ENCODE data around the gene CAVIN3. TPM values are rescaled to one million over a fixed set of nuclear protein-coding genes. Genes with fewer than 3 reads are reported as not detected.

The CAVIN3 gene, protein sequence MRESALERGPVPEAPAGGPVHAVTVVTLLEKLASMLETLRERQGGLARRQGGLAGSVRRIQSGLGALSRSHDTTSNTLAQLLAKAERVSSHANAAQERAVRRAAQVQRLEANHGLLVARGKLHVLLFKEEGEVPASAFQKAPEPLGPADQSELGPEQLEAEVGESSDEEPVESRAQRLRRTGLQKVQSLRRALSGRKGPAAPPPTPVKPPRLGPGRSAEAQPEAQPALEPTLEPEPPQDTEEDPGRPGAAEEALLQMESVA
- polyA plus RNA-seq (ENCODE audit: insufficient read length in 10 of 10), result 10 to 100 TPM; 15.6 to 42.7 (median 27.7) TPM
- long read RNA-seq, donor 1, transcript CAVIN3-201 (2 exons, 1,174 nt), result major isoform, 17 of 17 reads
- long read RNA-seq, donor 1, partial matches to known transcripts, result 0 of 17 reads
- long read RNA-seq, donor 1, other reads (novel, unspliced or antisense), result 0 of 17 reads
- long read RNA-seq, donor 2, transcript CAVIN3-201 (2 exons, 1,174 nt), result major isoform, 23 of 23 reads
- long read RNA-seq, donor 2, partial matches to known transcripts, result 0 of 23 reads
- long read RNA-seq, donor 2, other reads (novel, unspliced or antisense), result 0 of 23 reads
- long read RNA-seq, donor 3, result 0 reads
- long read RNA-seq, donor 4, transcript CAVIN3-201 (2 exons, 1,174 nt), result major isoform, 21 of 23 reads
- long read RNA-seq, donor 4, partial matches to known transcripts, result 0 of 23 reads
- long read RNA-seq, donor 4, other reads (novel, unspliced or antisense), result 0 of 23 reads
- long read RNA-seq, donor 5, transcript CAVIN3-201 (2 exons, 1,174 nt), result major isoform, 38 of 38 reads
- long read RNA-seq, donor 5, partial matches to known transcripts, result 0 of 38 reads
- long read RNA-seq, donor 5, other reads (novel, unspliced or antisense), result 0 of 38 reads
- long read RNA-seq, donor 6, transcript CAVIN3-201 (2 exons, 1,174 nt), result major isoform, 37 of 43 reads
- long read RNA-seq, donor 6, partial matches to known transcripts, result 0 of 43 reads
- long read RNA-seq, donor 6, other reads (novel, unspliced or antisense), result 5 of 43 reads
- long read RNA-seq, donor 7, transcript CAVIN3-201 (2 exons, 1,174 nt), result major isoform, 36 of 37 reads
- long read RNA-seq, donor 7, partial matches to known transcripts, result 0 of 37 reads
- long read RNA-seq, donor 7, other reads (novel, unspliced or antisense), result 0 of 37 reads
- long read RNA-seq, donor 8, transcript CAVIN3-201 (2 exons, 1,174 nt), result major isoform, 24 of 24 reads
- long read RNA-seq, donor 8, partial matches to known transcripts, result 0 of 24 reads
- long read RNA-seq, donor 8, other reads (novel, unspliced or antisense), result 0 of 24 reads
- long read RNA-seq, donor 9, partial matches to known transcripts, result 0 of 2 reads
- long read RNA-seq, donor 9, other reads (novel, unspliced or antisense), result 0 of 2 reads

DNA sequence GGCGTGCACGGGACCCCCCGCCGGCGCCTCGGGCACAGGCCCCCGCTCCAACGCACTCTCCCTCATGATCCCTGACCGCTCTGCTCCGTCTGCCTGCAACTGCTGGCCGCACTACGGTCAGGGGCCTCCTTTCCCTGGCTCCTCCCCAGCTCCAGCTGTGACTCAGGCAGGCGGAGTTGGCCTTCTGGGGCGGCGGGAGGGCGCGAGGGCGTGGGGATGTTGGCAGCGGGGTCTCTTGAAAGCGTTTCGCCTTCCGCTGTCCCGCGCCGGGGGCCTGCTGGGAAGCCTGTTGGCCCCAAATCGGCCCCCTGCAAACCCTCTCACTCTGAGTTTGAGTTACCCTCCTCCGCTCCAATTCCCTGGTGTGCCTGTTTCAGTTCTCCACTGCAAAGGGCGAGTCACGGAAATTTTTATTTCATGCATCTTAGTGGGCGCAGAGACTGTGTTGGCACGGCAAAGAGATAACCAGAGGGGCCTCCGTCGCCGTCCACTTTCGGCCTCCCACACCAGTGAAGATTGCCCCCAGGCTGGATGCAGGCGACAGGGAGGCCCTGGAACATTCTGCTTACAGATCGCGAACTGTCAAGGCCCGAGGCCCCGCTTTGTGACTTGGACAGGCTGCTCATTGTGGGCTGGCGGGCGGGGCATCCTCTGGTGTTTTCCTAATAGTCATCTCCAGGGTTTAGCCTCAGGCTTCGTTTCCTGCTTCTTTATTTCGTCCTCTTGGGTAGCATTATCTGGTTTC, at the start of gene CAVIN3:
Gene CAVIN3 (minus strand): TSS at position 91 of the 745 bp plus-strand sequence. CDS start 25 bp downstream, at position 66.
- DNase-seq, result peak; percentile 80 to 96 (median 83)

DNA sequence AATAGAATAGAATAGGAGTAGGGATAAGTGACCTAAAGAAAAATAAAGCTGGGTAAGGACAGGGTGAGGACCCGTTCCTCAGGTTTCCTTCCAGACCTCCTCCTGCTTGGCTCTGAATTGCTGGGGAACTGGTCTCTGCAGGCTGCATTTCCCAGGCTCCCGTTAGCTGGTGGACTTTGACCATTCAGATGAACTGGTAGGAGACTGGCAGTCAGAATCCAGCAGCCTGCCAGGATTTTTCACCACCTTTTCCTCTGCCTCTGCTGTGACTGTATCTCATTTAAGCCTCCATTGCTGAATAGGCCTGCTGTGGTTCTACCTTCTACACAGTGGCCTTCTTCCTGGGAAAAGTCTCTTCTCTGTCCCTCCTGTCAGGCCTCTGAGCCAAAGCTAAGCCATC, 45.4 kb upstream of the CAVIN3 start:
- DNase-seq, result no peak

- peak; percentile 69 to 80 (median 69) for DNase-seq
Observed at GRCh38 chr11:6362873-6363678, 42.8 kb upstream of the CAVIN3 start.

GRCh38 chr11:6362185-6362872, 42.0 kb upstream of the CAVIN3 start:
- peak in 2 of 3 donors; percentile 25 to 40 for DNase-seq

GRCh38 chr11:6360183-6360582, 39.9 kb upstream of the CAVIN3 start:
- no peak for DNase-seq

- DNase-seq, result peak; percentile 24 to 36 (median 35)
Observed at GRCh38 chr11:6357222-6357621, 36.9 kb upstream of the CAVIN3 start.

GRCh38 chr11:6356503-6357055, 36.3 kb upstream of the CAVIN3 start:
- no peak for DNase-seq

DNA sequence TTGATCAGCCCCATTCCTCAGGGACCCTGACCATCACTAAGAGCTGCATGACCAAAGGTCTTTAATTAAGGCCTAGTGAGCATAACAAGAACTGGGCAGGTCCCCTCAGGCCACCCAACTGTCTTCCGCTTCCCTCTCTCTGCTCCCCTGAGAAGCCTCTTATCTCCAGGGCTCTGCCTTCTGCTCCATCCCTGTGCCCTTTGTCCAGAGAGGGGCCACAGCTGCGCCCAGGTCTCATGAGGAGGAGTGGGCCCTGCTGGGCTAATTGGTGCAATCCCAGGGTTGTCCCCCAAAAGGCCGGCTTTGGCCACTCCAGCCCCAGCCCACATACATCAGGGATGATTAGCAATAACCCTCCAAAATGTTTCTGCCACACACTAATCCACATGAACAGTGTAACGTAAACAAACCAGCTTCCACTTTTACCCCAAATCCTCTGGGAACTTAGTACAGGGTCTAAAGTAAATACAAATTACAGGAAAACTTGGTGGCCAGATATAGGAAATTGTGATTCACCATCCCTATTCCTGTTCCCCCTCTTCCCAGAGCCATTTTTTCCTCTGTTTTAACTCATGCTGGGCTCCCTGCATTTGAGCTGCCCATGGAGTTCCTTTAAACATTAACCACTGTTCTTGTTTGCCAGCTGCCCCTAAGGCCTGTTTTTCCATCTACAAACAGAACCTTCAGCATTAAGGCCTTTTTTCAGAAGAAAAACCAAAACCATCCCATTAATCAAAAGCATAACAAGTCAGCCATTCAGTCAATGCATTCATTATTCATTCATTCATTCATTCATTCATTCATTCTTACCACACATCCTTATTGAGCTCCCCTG, 34.6 kb upstream of the CAVIN3 start:
- no peak for DNase-seq

DNA sequence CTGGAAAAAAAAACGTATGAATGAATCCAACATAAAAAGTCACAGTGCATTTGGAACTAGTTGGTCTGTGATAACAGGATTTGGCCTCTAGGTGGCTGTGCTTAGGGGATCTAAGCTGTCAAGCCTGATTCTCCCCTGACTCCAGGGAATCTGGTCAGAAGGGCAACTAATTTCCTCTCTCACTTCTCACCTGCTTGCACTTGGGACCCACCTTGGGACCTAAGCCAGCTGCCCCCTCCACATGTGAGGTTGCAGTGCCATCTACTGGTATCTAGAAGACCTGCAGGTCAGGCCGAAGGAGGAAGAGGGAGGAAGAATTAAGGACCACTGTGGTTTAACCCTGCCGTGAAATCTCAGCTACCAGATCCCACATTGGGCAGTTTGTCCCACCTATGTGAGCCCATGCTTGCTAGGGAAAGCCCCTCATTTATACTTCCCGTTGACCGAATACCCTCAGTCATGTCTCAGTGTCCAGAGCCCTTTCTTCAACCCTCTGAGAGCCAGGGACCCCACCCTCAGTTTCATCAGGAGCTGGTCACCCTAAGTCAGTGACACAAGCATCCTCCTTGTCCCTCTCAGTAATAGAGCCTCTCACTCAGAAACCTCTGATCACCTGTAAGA, 33.2 kb upstream of the CAVIN3 start:
- DNase-seq, result peak; percentile 38 to 71 (median 41)

DNA sequence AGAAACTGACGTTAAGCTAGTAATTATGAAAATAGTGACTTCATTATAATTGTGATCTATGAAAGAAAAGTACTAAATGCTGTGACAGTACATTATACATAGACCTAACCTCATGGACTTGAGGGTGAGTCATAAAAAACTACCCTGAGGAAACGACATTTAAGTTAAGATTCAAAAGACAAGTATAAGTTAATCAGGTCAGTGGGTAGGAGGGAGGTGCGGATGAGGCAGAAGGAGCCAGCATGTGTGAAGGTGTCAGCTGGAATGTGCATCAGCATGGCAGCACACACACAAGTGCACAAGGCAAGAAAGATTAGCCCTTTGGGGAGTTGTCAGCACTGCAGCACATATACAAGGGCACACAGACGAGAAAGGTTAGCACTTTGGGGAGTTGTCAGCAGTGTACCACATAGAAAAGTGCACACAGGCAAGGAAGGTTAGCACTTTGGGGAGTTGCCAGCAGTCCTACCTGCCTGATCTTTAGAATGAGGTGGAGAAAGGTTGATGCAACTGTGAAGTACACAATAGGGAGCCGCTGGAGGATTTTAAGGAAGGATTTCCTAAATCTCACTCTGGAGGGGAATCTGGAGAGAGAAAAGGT, 31.6 kb upstream of the CAVIN3 start:
- no peak for DNase-seq

GRCh38 chr11:6350486-6350885, 30.2 kb upstream of the CAVIN3 start:
- no peak for DNase-seq

GRCh38 chr11:6350043-6350442, 29.7 kb upstream of the CAVIN3 start:
- DNase-seq, result no peak

DNA sequence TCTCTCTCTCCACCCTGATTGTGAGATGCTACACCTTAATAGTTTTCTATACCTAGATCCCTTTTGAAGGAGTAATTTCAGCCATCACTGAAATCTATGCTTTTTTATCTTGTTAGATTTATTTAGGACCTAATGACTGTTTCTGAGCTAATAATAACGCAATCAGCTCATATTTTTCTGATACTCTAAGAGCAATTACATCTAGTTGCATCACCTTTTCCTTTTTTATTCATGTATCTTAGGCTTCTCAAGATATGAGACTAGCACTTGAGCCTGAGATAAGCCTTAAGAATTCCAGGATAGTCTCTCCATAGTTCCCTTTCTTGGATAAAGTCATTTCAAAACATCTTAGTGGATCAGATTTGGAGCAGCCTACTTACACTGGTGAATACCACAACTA, 25.1 kb upstream of the CAVIN3 start:
- no peak for DNase-seq

GRCh38 chr11:6336293-6336692, 16.0 kb upstream of the CAVIN3 start:
- DNase-seq, result no peak

DNA sequence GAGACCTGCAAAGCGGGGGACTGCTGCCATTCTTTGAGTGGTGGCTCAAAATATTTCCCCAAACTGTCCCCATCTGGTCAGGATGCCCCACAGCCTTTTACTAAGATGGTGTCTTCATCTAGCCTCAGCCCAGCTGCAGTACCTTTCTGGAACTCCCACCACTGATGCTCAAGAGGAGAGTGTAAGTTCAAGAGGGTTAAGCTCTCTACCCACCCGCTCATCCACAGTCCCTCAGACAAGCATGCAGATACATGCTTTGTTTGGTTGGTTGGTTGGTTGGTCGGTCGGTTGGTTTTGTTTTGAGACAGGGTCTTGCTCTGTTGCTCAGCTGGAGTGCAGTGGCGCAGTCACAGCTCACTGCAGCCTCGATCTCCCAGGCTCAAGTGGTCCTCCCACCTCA, 14.5 kb upstream of the CAVIN3 start:
- DNase-seq, result no peak

DNA sequence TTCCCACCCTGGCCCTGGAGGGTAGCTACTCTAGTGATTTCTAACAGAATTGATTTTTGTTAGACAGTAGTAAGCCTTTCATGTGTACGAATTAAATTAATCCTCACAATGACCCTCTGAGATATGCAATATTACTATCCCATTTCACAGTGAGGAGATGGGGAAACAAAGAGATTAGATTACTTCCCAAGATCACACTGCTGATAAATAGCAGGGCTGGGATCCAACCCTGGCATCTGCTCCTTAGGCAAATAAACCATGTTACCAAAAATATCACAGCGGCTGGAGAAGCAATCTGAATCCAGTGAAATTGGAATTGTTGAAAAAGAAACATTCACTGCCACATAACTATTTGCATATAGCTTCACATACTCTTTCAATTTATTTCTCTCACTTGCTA, 12.8 kb upstream of the CAVIN3 start:
- DNase-seq, result no peak

DNA sequence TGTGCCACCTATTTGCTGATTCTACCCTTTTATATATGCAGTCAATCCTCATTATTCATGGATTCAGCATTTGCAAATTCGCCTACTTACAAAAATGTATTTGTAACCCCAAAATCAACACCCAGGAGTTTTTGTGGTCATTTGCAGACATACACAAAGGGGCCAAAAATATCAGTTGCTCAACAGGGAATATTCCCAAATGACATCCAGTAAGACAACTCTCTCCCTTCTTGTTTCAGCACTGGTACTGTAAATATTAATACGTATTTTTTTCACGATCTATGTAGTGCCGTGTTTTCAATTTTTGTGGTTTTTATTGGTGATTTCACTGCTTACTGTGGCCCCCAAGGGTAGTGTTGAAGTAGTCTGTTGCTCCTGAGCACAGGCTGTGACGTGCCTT, 11.8 kb upstream of the CAVIN3 start:
- no peak for DNase-seq

Measured in muscle of back (tissue), 13 donors.